HCT116 (cell line): Measurements from ENCODE around the gene ROCK2. TPM values are rescaled to one million over a fixed set of nuclear protein-coding genes. Genes with fewer than 3 reads are reported as not detected.

Experiments used
- ATAC-seq: fragments of 200-7000 bp; cut with Tn5 transposase; 2 replicates; pipeline ENCODE4 v1.9.1; 2020; ENCODE audit warnings: mild to moderate bottlenecking, moderate library complexity
- BruUV-seq: library from RNA; stranded (reverse); fragments of 400-500 nt; replicated peaks from 2 replicates; lab custom pipeline; 2021; lab: Mats Ljungman, UMichigan
- CTCF ChIA-PET: fragments of 300-600 bp; sonication (Branson Sonifier 250); formaldehyde crosslinking; loops from one replicate; lab custom pipeline; 2021; ENCODE audit warnings: antibody characterized with exemption; lab: Charles Lee
- POLR2A ChIA-PET: fragments of 300-600, 350-600 bp; sonication (Branson Sonifier 250); formaldehyde crosslinking; loops from one replicate; lab custom pipeline; 2021; ENCODE audit warnings: antibody characterized with exemption; lab: Charles Lee
- RAD21 ChIA-PET, 2 experiments: fragments of 300-600 bp; sonication (Branson Sonifier 250); formaldehyde crosslinking; loops; one replicate each; lab custom pipeline; 2023; ENCODE audit warnings: low total read pairs in 2 of 2; ENCODE audit not compliant: uncharacterized antibody in 2 of 2, unreplicated experiment in 2 of 2, low non-redundant PET in 1 of 2; lab: Charles Lee
- DNase-seq: peaks from one replicate; pipeline ENCODE4 v3.0.0-alpha.2; 2010; ENCODE audit warnings: low read depth, low spot score
- H2AFZ ChIP-seq: fragments of 200-600 bp; shearing (Covaris generic), sonication (generic); 2 replicates; pipeline ENCODE4 v1.6.1; 2017; ENCODE audit warnings: low read depth, mixed run types, mixed read lengths, antibody characterized with exemption, low read length; ENCODE audit not compliant: poor library complexity, severe bottlenecking
- H3K27ac ChIP-seq: 2 replicates; pipeline ENCODE4 v1.5.1; 2012; ENCODE audit warnings: low read depth, low read length
- H3K27me3 ChIP-seq: fragments of 200-600 bp; sonication (generic); 2 replicates; pipeline ENCODE4 v1.6.1; 2016; ENCODE audit warnings: mixed run types, low read length, mixed read lengths; ENCODE audit not compliant: insufficient read depth
- H3K36me3 ChIP-seq, 2 experiments: fragments of 200-500 bp in 1 of 2; fragments of 200-600 bp in 1 of 2; sonication (Bioruptor generic) in 1 of 2; sonication (generic) in 1 of 2; 2 replicates each; pipeline versions ENCODE4 v1.5.1 to v1.6.1; 2014 to 2016; ENCODE audit warnings: low read length in 2 of 2, inconsistent platforms in 1 of 2, mixed read lengths in 1 of 2, mixed run types in 1 of 2; ENCODE audit not compliant: insufficient read depth in 2 of 2, control insufficient read depth in 1 of 2
- H3K4me1 ChIP-seq, 2 experiments: fragments of 200-600 bp in 1 of 2; sonication (generic) in 1 of 2; 2 replicates each; pipeline versions ENCODE4 v1.5.1 to v1.6.1; 2012 to 2017; ENCODE audit warnings: low read length in 2 of 2, inconsistent platforms in 1 of 2, mild to moderate bottlenecking in 1 of 2, mixed read lengths in 1 of 2, mixed run types in 1 of 2, moderate library complexity in 1 of 2; ENCODE audit not compliant: insufficient read depth in 2 of 2, control insufficient read depth in 1 of 2
- H3K4me2 ChIP-seq: fragments of 200-600 bp; sonication (generic); 2 replicates; pipeline ENCODE4 v1.6.1; 2017; ENCODE audit warnings: mixed run types, low read length, mixed read lengths
- H3K4me3 ChIP-seq, 2 experiments: fragments of 200-600 bp in 1 of 2; sonication (generic) in 1 of 2; replicated peaks in 1 of 2; 2 replicates each; pipeline ENCODE4 v1.5.1; 2011 to 2016; ENCODE audit warnings: low read length in 2 of 2, control low read depth in 1 of 2, low read depth in 1 of 2, mild to moderate bottlenecking in 1 of 2, mixed read lengths in 1 of 2, mixed run types in 1 of 2
- H3K79me2 ChIP-seq: fragments of 200-600 bp; sonication (generic); 2 replicates; pipeline ENCODE4 v1.6.1; 2017; ENCODE audit warnings: mild to moderate bottlenecking, mixed run types, low read length, moderate library complexity, mixed read lengths; ENCODE audit not compliant: insufficient read depth
- H3K9ac ChIP-seq: fragments of 200-600 bp; sonication (generic); 2 replicates; pipeline ENCODE4 v1.6.1; 2016; ENCODE audit warnings: low read length, mixed read lengths
- H3K9me2 ChIP-seq: fragments of 200-600 bp; sonication (generic), shearing (Covaris generic); 2 replicates; pipeline ENCODE4 v1.6.1; 2017; ENCODE audit warnings: mixed run types, mild to moderate bottlenecking, moderate library complexity; ENCODE audit not compliant: insufficient read depth
- H3K9me3 ChIP-seq, 2 experiments: fragments of 200-500 bp in 1 of 2; fragments of 200-600 bp in 1 of 2; sonication (Bioruptor generic) in 1 of 2; sonication (generic) in 1 of 2; 2 replicates each; pipeline ENCODE4 v1.6.1; 2014 to 2017; ENCODE audit warnings: low read length in 2 of 2, mixed read lengths in 2 of 2, inconsistent platforms in 1 of 2, low read depth in 1 of 2, mild to moderate bottlenecking in 1 of 2, mixed run types in 1 of 2, moderate library complexity in 1 of 2; ENCODE audit not compliant: control insufficient read depth in 1 of 2, insufficient read depth in 1 of 2
- H4K20me1 ChIP-seq: fragments of 200-600 bp; sonication (generic), shearing (Covaris generic); 2 replicates; pipeline ENCODE4 v1.6.1; 2017; ENCODE audit warnings: mixed run types, mild to moderate bottlenecking, moderate library complexity; ENCODE audit not compliant: insufficient read depth
- ATF3 ChIP-seq: IDR thresholded peaks from 2 replicates; pipeline ENCODE4 v1.6.1; 2012
- CBX3 ChIP-seq: IDR thresholded peaks from 2 replicates; pipeline ENCODE4 v1.6.1; 2012; ENCODE audit warnings: low read depth
- CEBPB ChIP-seq: IDR thresholded peaks from 2 replicates; pipeline ENCODE4 v1.6.1; 2012; ENCODE audit warnings: low read depth
- CTCF ChIP-seq, 3 experiments: fragments of 200-600 bp in 1 of 3; sonication (generic) in 1 of 3; IDR thresholded peaks in 2 of 3; conservative IDR thresholded peaks in 1 of 3; 2 replicates each; pipeline ENCODE4 v1.5.1; 2012 to 2017; ENCODE audit warnings: low read depth in 2 of 3, low read length in 2 of 3, antibody characterized with exemption in 1 of 3, borderline replicate concordance in 1 of 3, control low read depth in 1 of 3, mild to moderate bottlenecking in 1 of 3, mixed read lengths in 1 of 3, mixed run types in 1 of 3, moderate library complexity in 1 of 3; ENCODE audit not compliant: insufficient read depth in 1 of 3
- ELF1 ChIP-seq: IDR thresholded peaks from 2 replicates; pipeline ENCODE4 v1.6.1; 2012; ENCODE audit warnings: low read depth, borderline replicate concordance
- EZH2 ChIP-seq: fragments of 200-600 bp; sonication (generic); IDR thresholded peaks from 2 replicates; pipeline ENCODE4 v1.6.1; 2017; ENCODE audit warnings: antibody characterized with exemption, mixed run types
- EZH2phosphoT487 ChIP-seq: fragments of 200-600 bp; IDR thresholded peaks from 2 replicates; pipeline ENCODE4 v1.6.1; 2018; ENCODE audit warnings: antibody characterized with exemption, borderline replicate concordance
- MAX ChIP-seq: IDR thresholded peaks from 2 replicates; pipeline ENCODE4 v1.6.1; 2012
- POLR2A ChIP-seq: IDR thresholded peaks from 2 replicates; pipeline ENCODE4 v1.7.0; 2011; ENCODE audit warnings: borderline replicate concordance; ENCODE audit not compliant: insufficient read depth, insufficient read length; ENCODE audit errors: extremely low read depth
- RAD21 ChIP-seq: IDR thresholded peaks from 2 replicates; pipeline ENCODE4 v1.6.1; 2012; ENCODE audit warnings: low read depth, mild to moderate bottlenecking
- SP1 ChIP-seq: IDR thresholded peaks from 2 replicates; pipeline ENCODE4 v1.6.1; 2012; ENCODE audit warnings: low read depth
- TCF7L2 ChIP-seq: IDR thresholded peaks from 2 replicates; pipeline ENCODE4 v1.7.0; 2011; ENCODE audit warnings: borderline replicate concordance, inconsistent platforms; ENCODE audit not compliant: insufficient read depth, insufficient read length; ENCODE audit errors: extremely low read depth
- YY1 ChIP-seq: IDR thresholded peaks from 2 replicates; pipeline ENCODE4 v1.6.1; 2011; ENCODE audit warnings: low read length, low read depth, moderate library complexity, mild to moderate bottlenecking; ENCODE audit not compliant: insufficient replicate concordance; ENCODE audit errors: extremely low read depth
- ZFX ChIP-seq: fragments of 450-650 bp; IDR thresholded peaks from 2 replicates; pipeline ENCODE4 v1.6.1; 2017
- intact Hi-C: fragments of 100-400 bp; cut with micrococcal nuclease; formaldehyde crosslinking; loops from 2 replicates; pipeline ENCODE4 v1.10.0; 2022
- total RNA-seq: library from RNA; stranded (reverse); gene quantifications from one replicate; pipeline ENCODE4 v1.2.1, GENCODE V29; 2021; ENCODE audit not compliant: unreplicated experiment

Gene ROCK2
- total RNA-seq, 1 experiment from 2014 or later: 48.0 TPM

GRCh38 chr2:11239147-11239546, 105.3 kb downstream of the ROCK2 start:
- Histone ChIP-seq H2AFZ (no peak overlapping the region), H3K9me2 (no peaks in the 10 kb centered on the region), H3K4me1 (peaks cover 12 to 22% of the 10 kb centered on the region in 2 experiments), H3K79me2 (peaks cover 24% of the 10 kb centered on the region; the same call in 1 of the 2 replicates), H3K9me3 (no peaks in the 10 kb centered on the region), H3K4me2 (peak overlapping the region; percentile 40; the same call in 1 of the 2 replicates), H4K20me1 (no peaks in the 10 kb centered on the region), H3K36me3 (no peaks in the 10 kb centered on the region), H3K4me3 (no peak overlapping the region), H3K27ac (no peak overlapping the region), H3K9ac (no peak overlapping the region), H3K27me3 (no peaks in the 10 kb centered on the region)
- CTCF ChIA-PET: no interaction called here
- RAD21 ChIA-PET: no interaction called here
- intact Hi-C loops: no loop called here
- BruUV-seq: no TSS peak
- TF ChIP-seq CBX3 (no peak), CEBPB (no peak), ATF3 (no peak), YY1 (no peak), ELF1 (no peak), RAD21 (no peak), CTCF (IDR thresholded peaks at IDR 0.05 in 2 of 3, conservative IDR thresholded peaks at IDR 0.05 in 1 of 3; ENCODE audit: borderline replicate concordance in 1 of 3, insufficient read depth in 1 of 3, low read depth in 2 of 3, low read length in 2 of 3) (no peak), TCF7L2 (no peak), ZFX (no peak), SP1 (no peak), POLR2A (no peak), MAX (no peak), EZH2 (no peak), EZH2phosphoT487 (no peak)
- DNase-seq (no peak), ATAC-seq (no peak)
- POLR2A ChIA-PET: no interaction called here
